Prostate gland (tissue), 2 donors: ENCODE measurements around the gene RSPH1. TPM values are rescaled to one million over a fixed set of nuclear protein-coding genes. Genes with fewer than 3 reads are reported as not detected.

ENCODE experiments used
- DNase-seq: peaks from one replicate; pipeline ENCODE4 v3.0.0-alpha.2; 2019; ENCODE audit warnings: low spot score
- H3K27ac ChIP-seq, 2 donors: fragments of 200-600 bp; sonication (generic); 2 replicates each; pipeline ENCODE4 v1.5.1; 2017 to 2019
- H3K27me3 ChIP-seq: fragments of 200-600 bp; sonication (generic); replicated peaks from 2 replicates; pipeline ENCODE4 v1.5.1; 2019; ENCODE audit not compliant: insufficient read depth
- H3K36me3 ChIP-seq, 2 donors: fragments of 200-600 bp; sonication (generic); 1 replicate in 1 of 2; 2 replicates in 1 of 2; pipeline versions ENCODE4 v1.5.1 to v1.8.1; 2017 to 2019
- H3K4me1 ChIP-seq: fragments of 200-600 bp; sonication (generic); replicated peaks from 2 replicates; pipeline ENCODE4 v1.5.1; 2019
- H3K4me3 ChIP-seq, 2 donors: fragments of 200-600 bp; sonication (generic); 2 replicates each; pipeline ENCODE4 v1.5.1; 2017 to 2019
- H3K9me3 ChIP-seq: fragments of 200-600 bp; sonication (generic); 2 replicates; pipeline ENCODE4 v1.5.1; 2017
- POLR2A ChIP-seq: fragments of 450-650 bp; IDR thresholded peaks from one replicate; pipeline ENCODE4 v1.6.1; 2016; ENCODE audit warnings: antibody characterized with exemption, mild to moderate bottlenecking
- POLR2AphosphoS5 ChIP-seq: sonication (generic); formaldehyde crosslinking; IDR thresholded peaks from one replicate; pipeline ENCODE4 v1.6.1; 2017; ENCODE audit warnings: antibody characterized with exemption
- WGBS: methylation state at CpG from one replicate; pipeline ENCODE4 v1.1.5; 2018; 5-methylcytosine and 5-hydroxymethylcytosine counted together
- intact Hi-C: fragments of 100-400 bp; cut with DNase I; formaldehyde crosslinking; loops from one replicate; pipeline ENCODE4 v1.14.2; 2022
- total RNA-seq, 2 donors: library from RNA; depleted of rRNA; stranded (reverse); fragments of >200 nt; gene quantifications; one replicate each; pipeline ENCODE4 v1.1.0, GENCODE V29; 2016
- TF ChIP-seq, protein P1 (sequence below), 4 experiments: fragments of 200-600 bp in 2 of 4; fragments of 450-650 bp in 2 of 4; sonication (generic) in 2 of 4; IDR thresholded peaks; 1 replicate in 3 of 4; 2 replicates in 1 of 4; pipeline ENCODE4 v1.5.1; 2016 to 2019; ENCODE audit warnings: antibody characterized with exemption in 4 of 4, mild to moderate bottlenecking in 2 of 4, moderate library complexity in 2 of 4

RSPH1 gene
- total RNA-seq, 2 donors from 2014 or later: 1.6 to 2.6 TPM

DNA sequence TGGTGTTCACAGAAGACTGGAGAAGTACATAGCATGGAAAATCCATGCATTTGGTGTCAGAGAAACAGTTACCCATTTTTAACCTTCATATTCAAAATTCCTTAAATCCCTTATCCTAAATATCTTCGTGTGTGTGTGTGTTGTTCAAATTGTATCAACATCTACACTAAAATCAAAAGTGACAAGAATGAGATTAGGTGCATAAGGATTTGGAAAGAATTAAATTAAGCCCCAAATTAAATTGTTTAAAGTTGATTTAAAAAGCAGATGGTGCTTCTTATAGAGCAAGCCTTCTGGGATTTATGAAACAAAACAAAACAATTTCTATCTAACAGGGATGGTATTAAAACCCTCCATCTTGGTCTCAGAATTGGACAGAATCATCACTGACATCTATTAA lies 4.7 kb downstream of the RSPH1 start:
- WGBS: 73% methylated on average over 1 of the region's 1 CpG
- no peak for TF ChIP-seq POLR2AphosphoS5
- TF ChIP-seq POLR2A: no peak
- TF ChIP-seq, protein P1, sequence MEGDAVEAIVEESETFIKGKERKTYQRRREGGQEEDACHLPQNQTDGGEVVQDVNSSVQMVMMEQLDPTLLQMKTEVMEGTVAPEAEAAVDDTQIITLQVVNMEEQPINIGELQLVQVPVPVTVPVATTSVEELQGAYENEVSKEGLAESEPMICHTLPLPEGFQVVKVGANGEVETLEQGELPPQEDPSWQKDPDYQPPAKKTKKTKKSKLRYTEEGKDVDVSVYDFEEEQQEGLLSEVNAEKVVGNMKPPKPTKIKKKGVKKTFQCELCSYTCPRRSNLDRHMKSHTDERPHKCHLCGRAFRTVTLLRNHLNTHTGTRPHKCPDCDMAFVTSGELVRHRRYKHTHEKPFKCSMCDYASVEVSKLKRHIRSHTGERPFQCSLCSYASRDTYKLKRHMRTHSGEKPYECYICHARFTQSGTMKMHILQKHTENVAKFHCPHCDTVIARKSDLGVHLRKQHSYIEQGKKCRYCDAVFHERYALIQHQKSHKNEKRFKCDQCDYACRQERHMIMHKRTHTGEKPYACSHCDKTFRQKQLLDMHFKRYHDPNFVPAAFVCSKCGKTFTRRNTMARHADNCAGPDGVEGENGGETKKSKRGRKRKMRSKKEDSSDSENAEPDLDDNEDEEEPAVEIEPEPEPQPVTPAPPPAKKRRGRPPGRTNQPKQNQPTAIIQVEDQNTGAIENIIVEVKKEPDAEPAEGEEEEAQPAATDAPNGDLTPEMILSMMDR (IDR thresholded peaks at IDR 0.05): no peak
- no peaks in the 10 kb centered on the region for H3K36me3 ChIP-seq
- no peak overlapping the region for H3K27ac ChIP-seq
- H3K9me3 ChIP-seq: no peaks in the 10 kb centered on the region
- H3K4me1 ChIP-seq: no peaks in the 10 kb centered on the region
- no peak for DNase-seq
- intact Hi-C loops: no loop called here
- no peak overlapping the region for H3K4me3 ChIP-seq
- no peaks in the 10 kb centered on the region for H3K27me3 ChIP-seq

- no peak overlapping the region for H3K27ac ChIP-seq
- no peaks in the 10 kb centered on the region for H3K27me3 ChIP-seq
- TF ChIP-seq, protein P1 (IDR thresholded peaks at IDR 0.05): no peak
- TF ChIP-seq POLR2AphosphoS5: peak; percentile 62
- no peak overlapping the region for H3K4me3 ChIP-seq
- no peaks in the 10 kb centered on the region for H3K36me3 ChIP-seq
- H3K4me1 ChIP-seq: no peaks in the 10 kb centered on the region
- H3K9me3 ChIP-seq: no peaks in the 10 kb centered on the region
- no peak for DNase-seq
- intact Hi-C loops: no loop called here
These were observed 5.3 kb downstream of the RSPH1 start for GRCh38 chr21:42490720-42491119.

- intact Hi-C loops: no loop called here
- DNase-seq: no peak
- 88% methylated on average over 4 of the region's 4 CpGs for WGBS
- H3K36me3 ChIP-seq: no peaks in the 10 kb centered on the region
- TF ChIP-seq POLR2A: no peak
- TF ChIP-seq POLR2AphosphoS5: no peak
- H3K27ac ChIP-seq: no peak overlapping the region
- H3K4me3 ChIP-seq: no peak overlapping the region
- H3K4me1 ChIP-seq: no peaks in the 10 kb centered on the region
- no peaks in the 10 kb centered on the region for H3K27me3 ChIP-seq
- no peaks in the 10 kb centered on the region for H3K9me3 ChIP-seq
These were observed 6.0 kb downstream of the RSPH1 start for GRCh38 chr21:42489991-42490390.

GRCh38 chr21:42489006-42489563 lies 6.9 kb downstream of the RSPH1 start:
- no peaks in the 10 kb centered on the region for H3K9me3 ChIP-seq
- TF ChIP-seq, protein P1 (IDR thresholded peaks at IDR 0.05): no peak
- no peak for TF ChIP-seq POLR2A
- no peak for TF ChIP-seq POLR2AphosphoS5

GRCh38 chr21:42486531-42486930 lies 9.5 kb downstream of the RSPH1 start:
- TF ChIP-seq POLR2A (no peak), POLR2AphosphoS5 (no peak)
- TF ChIP-seq, protein P1 (IDR thresholded peaks at IDR 0.05): no peak
- Histone ChIP-seq H3K27ac (peak overlapping the region in 1 of 2 donors; percentile 59), H3K27me3 (no peaks in the 10 kb centered on the region), H3K36me3 (no peaks in the 10 kb centered on the region), H3K4me1 (no peaks in the 10 kb centered on the region), H3K4me3 (no peak overlapping the region), H3K9me3 (no peaks in the 10 kb centered on the region)
- intact Hi-C loops: no loop called here
- no peak for DNase-seq
- 44% methylated on average over 5 of the region's 5 CpGs for WGBS

More at GRCh38 chr21:42489006-42489563, 6.9 kb downstream of the RSPH1 start:
- DNase-seq: no peak
- 67% methylated on average over 2 of the region's 2 CpGs for WGBS
- Histone ChIP-seq H3K4me1 (no peaks in the 10 kb centered on the region), H3K4me3 (no peak overlapping the region), H3K27ac (no peak overlapping the region), H3K36me3 (no peaks in the 10 kb centered on the region), H3K27me3 (no peaks in the 10 kb centered on the region)
- intact Hi-C loops: no loop called here
